ENCODE measurements around the gene PIEZO1.
"Not testable (repeated sequence)": the region's sequence is repeated elsewhere in the genome, so short reads cannot be mapped to it uniquely, and the experiment has no call there.

The PIEZO1 gene

GRCh38 chr16:88803264-88803987, 18.4 kb upstream of the PIEZO1 start, which contains the start of gene CDT1:
Gene CDT1, plus strand, starts transcription at chr16:88803789. Its CDS starts 43 bp downstream, at chr16:88803832.
- peak in 13 of 14 donors; percentile 16 to 90 (median 58) for DNase-seq

GRCh38 chr16:88800277-88800592, 15.2 kb upstream of the PIEZO1 start:
- no peak for DNase-seq

- DNase-seq, result no peak
These were observed 14.7 kb upstream of the PIEZO1 start for GRCh38 chr16:88799569-88800276.

- no peak for DNase-seq
These were observed 13.9 kb upstream of the PIEZO1 start for GRCh38 chr16:88798772-88799455.

GRCh38 chr16:88798073-88798472, 13.1 kb upstream of the PIEZO1 start:
- no peak for DNase-seq

- DNase-seq, result no peak
These were observed 11.3 kb upstream of the PIEZO1 start for GRCh38 chr16:88796278-88796677.

GRCh38 chr16:88793251-88793954, 8.4 kb upstream of the PIEZO1 start:
- DNase-seq, result no peak

- no peak for DNase-seq
These were observed 7.7 kb upstream of the PIEZO1 start for GRCh38 chr16:88792668-88793250.

GRCh38 chr16:88792078-88792550, 7.1 kb upstream of the PIEZO1 start:
- DNase-seq, result no peak

GRCh38 chr16:88790312-88791211, 5.5 kb upstream of the PIEZO1 start:
- DNase-seq, result peak in 6 of 14 donors; percentile 22 to 58 (median 36)

- DNase-seq, result peak in 3 of 14 donors; percentile 16 to 24 (median 21)
These were observed 4.6 kb upstream of the PIEZO1 start for GRCh38 chr16:88789594-88789993.

- DNase-seq, result not testable (repeated sequence)
These were observed 3.7 kb upstream of the PIEZO1 start for GRCh38 chr16:88788749-88789148.

- DNase-seq, result no peak
These were observed 2.7 kb upstream of the PIEZO1 start for GRCh38 chr16:88787579-88788314.

- DNase-seq, result peak in 1 of 14 donors; percentile 63
These were observed 239 bp downstream of the PIEZO1 start for GRCh38 chr16:88784856-88785105.

- peak in 8 of 14 donors; percentile 17 to 65 (median 50) for DNase-seq
These were observed 755 bp downstream of the PIEZO1 start for GRCh38 chr16:88784074-88784855.

GRCh38 chr16:88783391-88784073, 1.5 kb downstream of the PIEZO1 start:
- DNase-seq, result peak in 12 of 14 donors; percentile 23 to 96 (median 64)

GRCh38 chr16:88782454-88783390, 2.3 kb downstream of the PIEZO1 start:
- peak in 9 of 14 donors; percentile 30 to 87 (median 43) for DNase-seq
